K562 (cell line): ENCODE results near the gene MEX3D. TPM values are rescaled to one million over a fixed set of nuclear protein-coding genes. Genes with fewer than 3 reads are reported as not detected.

Experiments used
- BCOR ChIP-seq: fragments of 450-650 bp; IDR thresholded peaks from 2 replicates; pipeline ENCODE4 v1.6.1; 2016
- CBFA2T3 ChIP-seq: fragments of 450-650 bp; IDR thresholded peaks from 2 replicates; pipeline ENCODE4 v1.6.1; 2017
- COPS2 ChIP-seq: fragments of 450-650 bp; conservative IDR thresholded peaks from 2 replicates; pipeline ENCODE4 v1.6.1; 2016; ENCODE audit warnings: mild to moderate bottlenecking, moderate library complexity
- EHMT2 ChIP-seq: fragments of 450-650 bp; IDR thresholded peaks from 2 replicates; pipeline ENCODE4 v1.6.1; 2018; ENCODE audit warnings: antibody characterized with exemption
- GABPB1 ChIP-seq: sonication (generic); formaldehyde crosslinking; IDR thresholded peaks from 2 replicates; pipeline ENCODE4 v1.8.0; 2022; ENCODE audit warnings: mild to moderate bottlenecking, missing genetic modification reagents
- HDGF ChIP-seq: fragments of 450-650 bp; IDR thresholded peaks from 2 replicates; pipeline ENCODE4 v1.6.1; 2016
- KDM4B ChIP-seq, 2 experiments: fragments of 450-650 bp in 1 of 2; sonication (generic) in 1 of 2; IDR thresholded peaks; 2 replicates each; pipeline ENCODE4 v1.6.1; 2016 to 2017; ENCODE audit warnings: borderline replicate concordance in 2 of 2, antibody characterized with exemption in 1 of 2, low read depth in 1 of 2, mild to moderate bottlenecking in 1 of 2
- MBD2 ChIP-seq: sonication (generic); IDR thresholded peaks from 2 replicates; pipeline ENCODE4 v1.6.1; 2016; ENCODE audit warnings: low read depth, borderline replicate concordance
- OTX1 ChIP-seq: fragments of 450-650 bp; formaldehyde crosslinking; IDR thresholded peaks from 2 replicates; pipeline ENCODE4 v1.4.0; 2022; ENCODE audit warnings: mild to moderate bottlenecking
- PHF21A ChIP-seq: fragments of 450-650 bp; IDR thresholded peaks from 2 replicates; pipeline ENCODE4 v1.6.1; 2017; ENCODE audit warnings: low read depth, borderline replicate concordance
- PHF8 ChIP-seq: fragments of 200-600 bp; sonication (generic); IDR thresholded peaks from 2 replicates; pipeline ENCODE4 v1.6.1; 2012; ENCODE audit warnings: mixed run types, mild to moderate bottlenecking, inconsistent platforms, low read length, moderate library complexity, borderline replicate concordance
- RBM25 ChIP-seq: fragments of 200-400 bp; formaldehyde crosslinking; IDR thresholded peaks from 2 replicates; pipeline ENCODE4 v1.6.1; 2018; ENCODE audit warnings: low read length, low read depth, moderate library complexity; ENCODE audit not compliant: severe bottlenecking
- SP1 ChIP-seq: sonication (generic); formaldehyde crosslinking; IDR thresholded peaks from 2 replicates; pipeline ENCODE4 v1.8.1; 2022; ENCODE audit warnings: mild to moderate bottlenecking, missing genetic modification reagents
- TBP ChIP-seq: optimal IDR thresholded peaks from 2 replicates; pipeline ENCODE3; 2011; ENCODE audit warnings: low read depth, low read length, improper control_type of control experiment
- TSHZ1 ChIP-seq: fragments of 250-450 bp; sonication (Bioruptor Pico); IDR thresholded peaks from 2 replicates; pipeline ENCODE4 v1.4.0; 2020; ENCODE audit warnings: mild to moderate bottlenecking, moderate library complexity
- ZNF232 ChIP-seq: sonication (generic); formaldehyde crosslinking; IDR thresholded peaks from 2 replicates; pipeline ENCODE4 v1.8.0; 2022; ENCODE audit warnings: mild to moderate bottlenecking, missing genetic modification reagents
- ZNF347 ChIP-seq: fragments of 450-650 bp; formaldehyde crosslinking; IDR thresholded peaks from 2 replicates; pipeline ENCODE4 v1.4.0; 2020; ENCODE audit warnings: low read depth, mild to moderate bottlenecking, moderate library complexity
- ZNF589 ChIP-seq: fragments of 200-800 bp; sonication (Bioruptor generic); IDR thresholded peaks from 2 replicates; pipeline ENCODE4 v1.6.1; 2016; ENCODE audit warnings: low read depth, missing genetic modification characterization, missing compliant biosample characterization
- polyA plus RNA-seq, 8 experiments: library from polyadenylated mRNA; depleted of rRNA in 4 of 8; stranded (reverse) in 5 of 8; unstranded in 3 of 8; fragments of >200 nt; fragmentation: Nextera tagmentation in 2 of 8; fragmentation: Illumina TruSeq in 1 of 8; extraction: Ambion mirVana in 2 of 8; extraction: Trizol in 1 of 8; gene quantifications; 2 replicates each; pipeline versions ENCODE4 v1.2.1 to v1.2.3, GENCODE V29; 2011 to 2014; ENCODE audit warnings: inconsistent platforms in 1 of 8, missing spikeins in 1 of 8
- total RNA-seq, 7 experiments: library from RNA; depleted of rRNA in 6 of 7; stranded (reverse); fragments of >200 nt in 6 of 7; fragmentation: Illumina TruSeq in 2 of 7; extraction: Trizol in 2 of 7; gene quantifications; 2 replicates each; pipeline versions ENCODE4 v1.2.1 to v1.2.3, GENCODE V29; 2011 to 2021; ENCODE audit warnings: low replicate concordance in 1 of 7
- TF ChIP-seq, protein P1 (sequence below): fragments of 250-450 bp; sonication (Bioruptor Pico); IDR thresholded peaks from 2 replicates; pipeline ENCODE4 v1.4.0; 2020; ENCODE audit warnings: mild to moderate bottlenecking, moderate library complexity
- TF ChIP-seq, protein P2 (sequence below), 3 experiments: fragments of 200-800 bp in 1 of 3; fragments of 250-450 bp in 1 of 3; fragments of 450-650 bp in 1 of 3; sonication (Bioruptor Pico) in 1 of 3; sonication (Bioruptor generic) in 1 of 3; formaldehyde crosslinking in 1 of 3; IDR thresholded peaks; 2 replicates each; pipeline versions ENCODE4 v1.6.1 to v1.8.0; 2016 to 2022; ENCODE audit warnings: mild to moderate bottlenecking in 2 of 3, missing genetic modification characterization in 2 of 3, missing compliant biosample characterization in 1 of 3, moderate library complexity in 1 of 3

Gene MEX3D
- total and polyA plus RNA-seq, 9 of the 15 experiments (the other 6 are each of a cell fraction or from before 2014, with no cell fraction given), result 1.7 to 39.3 (median 5.7) TPM

DNA sequence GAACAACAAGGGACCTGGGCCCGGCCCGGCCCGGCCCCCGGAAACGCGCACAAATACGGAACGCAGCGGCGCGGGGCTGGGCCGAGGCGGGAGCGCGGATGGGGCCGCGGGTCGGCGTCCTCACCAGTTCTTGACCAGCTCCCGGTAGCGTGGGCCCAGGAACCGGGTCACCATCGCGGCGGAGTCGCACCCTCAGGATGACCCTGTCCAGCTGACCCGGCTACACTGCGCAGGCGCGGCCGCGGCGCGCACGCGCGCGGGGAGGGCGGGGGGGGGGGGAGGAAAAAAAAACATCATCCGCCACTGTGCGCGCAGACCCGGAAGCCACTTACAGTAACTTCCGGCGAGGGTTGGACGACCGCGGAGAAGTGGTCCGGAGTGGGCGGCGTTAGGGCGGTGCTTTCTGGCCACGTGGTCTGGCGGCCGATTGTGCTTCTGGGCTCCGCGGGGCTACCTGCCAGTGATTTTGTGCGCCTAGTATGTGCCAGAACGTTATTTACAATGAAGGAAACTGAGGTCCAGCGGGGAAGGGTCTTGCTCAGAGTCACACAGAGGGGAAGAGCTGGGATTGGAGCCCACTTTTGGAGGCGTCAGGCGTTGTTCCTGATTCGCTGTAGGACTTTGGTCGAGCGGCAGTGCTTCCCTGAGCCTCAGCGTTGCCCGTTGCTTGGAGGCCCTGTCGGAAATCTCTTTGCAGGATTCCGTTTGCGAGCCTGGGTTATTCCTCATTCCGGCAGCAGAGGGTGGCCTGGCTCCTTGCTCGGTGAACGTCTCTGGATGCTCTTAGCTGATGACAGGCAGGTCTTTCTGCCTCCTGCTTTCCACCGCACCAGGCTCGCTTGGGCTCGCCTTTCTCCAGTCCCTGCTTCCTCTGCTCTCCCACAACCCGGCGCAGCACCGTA is 37.4 kb upstream of the MEX3D start, which contains the start of gene UQCR11 (continued):
- TF ChIP-seq TSHZ1 (CRISPR knock-in tag) (no peak), PHF21A (peak; percentile 71; the same call in 1 of the 2 replicates), ZNF347 (CRISPR knock-in tag) (no peak), ZNF232 (no peak), RBM25 (no peak), BCOR (no peak), COPS2 (no peak), ZNF589 (CRISPR knock-in tag) (no peak), GABPB1 (CRISPR knock-in tag) (peak; percentile 81), OTX1 (no peak), HDGF (no peak), KDM4B (IDR thresholded peaks at IDR 0.05; ENCODE audit: borderline replicate concordance in 2 of 2, low read depth in 1 of 2) (no peak), CBFA2T3 (0 out of 2 replicates have a peak, but pooled peaks have one; percentile 15), PHF8 (peak; percentile 73; the same call in 1 of the 2 replicates), TBP (peak; percentile 66), MBD2 (no peak), SP1 (CRISPR knock-in tag) (peak; percentile 72; the same call in 1 of the 2 replicates), EHMT2 (no peak)
- TF ChIP-seq, protein P1, sequence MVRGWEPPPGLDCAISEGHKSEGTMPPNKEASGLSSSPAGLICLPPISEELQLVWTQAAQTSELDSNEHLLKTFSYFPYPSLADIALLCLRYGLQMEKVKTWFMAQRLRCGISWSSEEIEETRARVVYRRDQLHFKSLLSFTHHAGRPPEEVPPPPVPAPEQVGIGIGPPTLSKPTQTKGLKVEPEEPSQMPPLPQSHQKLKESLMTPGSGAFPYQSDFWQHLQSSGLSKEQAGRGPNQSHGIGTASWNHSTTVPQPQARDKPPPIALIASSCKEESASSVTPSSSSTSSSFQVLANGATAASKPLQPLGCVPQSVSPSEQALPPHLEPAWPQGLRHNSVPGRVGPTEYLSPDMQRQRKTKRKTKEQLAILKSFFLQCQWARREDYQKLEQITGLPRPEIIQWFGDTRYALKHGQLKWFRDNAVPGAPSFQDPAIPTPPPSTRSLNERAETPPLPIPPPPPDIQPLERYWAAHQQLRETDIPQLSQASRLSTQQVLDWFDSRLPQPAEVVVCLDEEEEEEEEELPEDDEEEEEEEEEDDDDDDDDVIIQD, result no peak
- TF ChIP-seq, protein P2, sequence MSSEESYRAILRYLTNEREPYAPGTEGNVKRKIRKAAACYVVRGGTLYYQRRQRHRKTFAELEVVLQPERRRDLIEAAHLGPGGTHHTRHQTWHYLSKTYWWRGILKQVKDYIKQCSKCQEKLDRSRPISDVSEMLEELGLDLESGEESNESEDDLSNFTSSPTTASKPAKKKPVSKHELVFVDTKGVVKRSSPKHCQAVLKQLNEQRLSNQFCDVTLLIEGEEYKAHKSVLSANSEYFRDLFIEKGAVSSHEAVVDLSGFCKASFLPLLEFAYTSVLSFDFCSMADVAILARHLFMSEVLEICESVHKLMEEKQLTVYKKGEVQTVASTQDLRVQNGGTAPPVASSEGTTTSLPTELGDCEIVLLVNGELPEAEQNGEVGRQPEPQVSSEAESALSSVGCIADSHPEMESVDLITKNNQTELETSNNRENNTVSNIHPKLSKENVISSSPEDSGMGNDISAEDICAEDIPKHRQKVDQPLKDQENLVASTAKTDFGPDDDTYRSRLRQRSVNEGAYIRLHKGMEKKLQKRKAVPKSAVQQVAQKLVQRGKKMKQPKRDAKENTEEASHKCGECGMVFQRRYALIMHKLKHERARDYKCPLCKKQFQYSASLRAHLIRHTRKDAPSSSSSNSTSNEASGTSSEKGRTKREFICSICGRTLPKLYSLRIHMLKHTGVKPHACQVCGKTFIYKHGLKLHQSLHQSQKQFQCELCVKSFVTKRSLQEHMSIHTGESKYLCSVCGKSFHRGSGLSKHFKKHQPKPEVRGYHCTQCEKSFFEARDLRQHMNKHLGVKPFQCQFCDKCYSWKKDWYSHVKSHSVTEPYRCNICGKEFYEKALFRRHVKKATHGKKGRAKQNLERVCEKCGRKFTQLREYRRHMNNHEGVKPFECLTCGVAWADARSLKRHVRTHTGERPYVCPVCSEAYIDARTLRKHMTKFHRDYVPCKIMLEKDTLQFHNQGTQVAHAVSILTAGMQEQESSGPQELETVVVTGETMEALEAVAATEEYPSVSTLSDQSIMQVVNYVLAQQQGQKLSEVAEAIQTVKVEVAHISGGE (CRISPR knock-in tag; IDR thresholded peaks at IDR 0.05), result peak in 1 of 3 experiments; percentile 93; a peak in 3 of 6 replicates
